A673 (cell line): ENCODE data around the gene CLDN3.

Experiments
- EZH2 ChIP-seq: fragments of 200-600 bp; sonication (generic); IDR thresholded peaks from 2 replicates; pipeline ENCODE4 v1.6.1; 2017; ENCODE audit warnings: borderline replicate concordance, low read depth, mild to moderate bottlenecking, mixed read lengths, antibody characterized with exemption, low read length; ENCODE audit not compliant: poor library complexity, severe bottlenecking
- TF ChIP-seq, protein P1 (sequence below): fragments of 300-800, 200-600 bp; sonication (generic); conservative IDR thresholded peaks from 2 replicates; pipeline ENCODE4 v1.5.1; 2017; ENCODE audit warnings: low read depth, mild to moderate bottlenecking, antibody characterized with exemption, low read length, moderate library complexity, mixed read lengths

DNA sequence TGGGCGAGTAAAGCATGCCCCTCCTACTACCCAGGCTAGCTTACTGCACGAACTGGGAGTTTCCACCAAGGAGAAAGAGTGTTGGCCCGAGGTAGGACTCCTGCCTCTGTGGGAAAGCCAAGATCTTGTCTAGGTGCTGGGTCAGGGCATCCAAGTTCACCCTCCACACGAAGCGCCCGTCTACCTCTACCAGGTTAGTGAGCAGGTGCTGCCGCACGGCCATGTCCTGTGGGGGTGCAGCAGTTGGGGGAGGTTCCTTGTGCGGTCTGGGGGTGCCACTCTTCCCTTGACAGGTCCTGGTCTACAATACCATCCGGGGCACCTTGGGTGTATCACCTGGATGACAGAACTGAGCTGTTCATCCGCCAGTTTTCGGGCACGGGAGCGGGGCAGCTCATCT, 33.2 kb downstream of the CLDN3 start:
- TF ChIP-seq, protein P1, sequence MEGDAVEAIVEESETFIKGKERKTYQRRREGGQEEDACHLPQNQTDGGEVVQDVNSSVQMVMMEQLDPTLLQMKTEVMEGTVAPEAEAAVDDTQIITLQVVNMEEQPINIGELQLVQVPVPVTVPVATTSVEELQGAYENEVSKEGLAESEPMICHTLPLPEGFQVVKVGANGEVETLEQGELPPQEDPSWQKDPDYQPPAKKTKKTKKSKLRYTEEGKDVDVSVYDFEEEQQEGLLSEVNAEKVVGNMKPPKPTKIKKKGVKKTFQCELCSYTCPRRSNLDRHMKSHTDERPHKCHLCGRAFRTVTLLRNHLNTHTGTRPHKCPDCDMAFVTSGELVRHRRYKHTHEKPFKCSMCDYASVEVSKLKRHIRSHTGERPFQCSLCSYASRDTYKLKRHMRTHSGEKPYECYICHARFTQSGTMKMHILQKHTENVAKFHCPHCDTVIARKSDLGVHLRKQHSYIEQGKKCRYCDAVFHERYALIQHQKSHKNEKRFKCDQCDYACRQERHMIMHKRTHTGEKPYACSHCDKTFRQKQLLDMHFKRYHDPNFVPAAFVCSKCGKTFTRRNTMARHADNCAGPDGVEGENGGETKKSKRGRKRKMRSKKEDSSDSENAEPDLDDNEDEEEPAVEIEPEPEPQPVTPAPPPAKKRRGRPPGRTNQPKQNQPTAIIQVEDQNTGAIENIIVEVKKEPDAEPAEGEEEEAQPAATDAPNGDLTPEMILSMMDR, result no peak
- TF ChIP-seq EZH2, result no peak
